Heart left ventricle (tissue), 16 donors: Measurements from ENCODE around the gene GEMIN4. TPM values are rescaled to one million over a fixed set of nuclear protein-coding genes. Genes with fewer than 3 reads are reported as not detected.

Experiments used
- ATAC-seq, 4 donors: fragments of 200-7000 bp; cut with Tn5 transposase; one replicate each; pipeline ENCODE4 v1.9.1; 2020 to 2022; ENCODE audit warnings: moderate library complexity in 4 of 4, mild to moderate bottlenecking in 3 of 4, moderate number of reproducible peaks in 1 of 4
- DNase-seq, 5 donors: peaks; one replicate each; pipeline ENCODE4 v3.0.0-alpha.2; 2020
- H3K27ac ChIP-seq, 12 donors: fragments of 200-600 bp; sonication (generic) in 4 of 12; one replicate each; pipeline versions ENCODE4 v1.5.0 to v1.8.0; 2016 to 2022; ENCODE audit warnings: mild to moderate bottlenecking in 2 of 12
- H3K27me3 ChIP-seq, 9 donors: fragments of 200-600 bp; sonication (generic) in 2 of 9; one replicate each; pipeline versions ENCODE4 v1.5.1 to v1.8.0; 2016 to 2022; ENCODE audit warnings: mild to moderate bottlenecking in 3 of 9
- H3K36me3 ChIP-seq, 9 donors: fragments of 200-600 bp; sonication (generic) in 2 of 9; one replicate each; pipeline versions ENCODE4 v1.5.0 to v1.8.0; 2018 to 2022; ENCODE audit warnings: mild to moderate bottlenecking in 2 of 9
- H3K4me1 ChIP-seq, 12 donors: fragments of 200-600 bp; sonication (generic) in 4 of 12; one replicate each; pipeline versions ENCODE4 v1.5.0 to v1.8.0; 2016 to 2022; ENCODE audit warnings: mild to moderate bottlenecking in 3 of 12
- H3K4me3 ChIP-seq, 12 donors: fragments of 200-600 bp; sonication (generic) in 4 of 12; one replicate each; pipeline versions ENCODE4 v1.5.0 to v1.8.0; 2017 to 2022; ENCODE audit warnings: mild to moderate bottlenecking in 9 of 12, moderate library complexity in 4 of 12
- H3K9me3 ChIP-seq, 12 donors: fragments of 200-600 bp; sonication (generic) in 4 of 12; one replicate each; pipeline versions ENCODE4 v1.5.0 to v1.8.0; 2016 to 2022; ENCODE audit warnings: mild to moderate bottlenecking in 1 of 12
- CTCF ChIP-seq, 12 donors: fragments of 200-600 bp; sonication (generic) in 4 of 12; IDR thresholded peaks; one replicate each; pipeline versions ENCODE4 v1.5.0 to v1.8.0; 2018 to 2022; ENCODE audit warnings: antibody characterized with exemption in 12 of 12, mild to moderate bottlenecking in 5 of 12
- POLR2A ChIP-seq, 2 donors: fragments of 450-650 bp; IDR thresholded peaks; one replicate each; pipeline ENCODE4 v1.6.1; 2017; ENCODE audit warnings: antibody characterized with exemption in 2 of 2, mild to moderate bottlenecking in 2 of 2, moderate library complexity in 2 of 2
- WGBS, 4 donors: extraction: QIAGEN DNeasy Blood & Tissue Kit in 2 of 4; methylation state at CpG; one replicate each; pipeline versions ENCODE4 v1.1.5 to v1.1.7; 2013 to 2018; 5-methylcytosine and 5-hydroxymethylcytosine counted together
- intact Hi-C, 10 donors: fragments of 100-400 bp; cut with DNase I; formaldehyde crosslinking; loops; one replicate each; pipeline versions ENCODE4 v1.11.1 to v1.14.2; 2022
- polyA plus RNA-seq, 2 donors: library from polyadenylated mRNA; stranded (reverse); fragments of 200-250 nt; gene quantifications; one replicate each; pipeline ENCODE4 v1.2.3, GENCODE V29; 2013
- total RNA-seq, 9 donors: library from RNA; depleted of rRNA in 2 of 9; stranded (reverse); fragments of >200 nt in 2 of 9; fragmentation: NEBNext Ultra II Directional in 3 of 9; extraction: Animal tissue kit (Norgen Biotek cat#: 25700) in 3 of 9; gene quantifications; one replicate each; pipeline versions ENCODE4 v1.1.0 to v1.2.4, GENCODE V29; 2016 to 2023
- donor health status: ischemic (EF 13 %, LVEDD 7.1; RV severe dilation, severe dysfunction).
- donor health status: healthy with polysubstance abuse.
- donor health status: DM: no; HTN: yes; CAD: no.
- donor health status: DM: no; HTN: no; CAD: no.
- donor health status: ischemic (EF 25% LVEDD 6.9; RV normal size, moderate dysfunction).
- donor health status: ischemic (EF 25% LVEDD 5.7; RV mildly dilated, moderate dysfunction).
- donor health status: healthy.
- donor health status: DM: yes; HTN: yes; CAD: no.
- donor health status: ischemic (EF 35%, LVEDD 5.7; RV mildly dilated, moderate dysfunction).
- donor health status: nonischemic (EF 11% LVEDD 7.7; RV severe dilation, severe dysfunction).
- donor health status: DM: yes; HTN: yes; CAD: no.
- donor health status: PGD.
- donor health status: ischemic (EF 29% LVEDD 5.4; RV normal size, mild dysfunction).
- donor health status: nonischemic (EF 23%, LVEDD 6.1; RV moderate dilation, normal function).

The GEMIN4 gene
- total and polyA plus RNA-seq, 11 donors = 3.2 to 20.8 (median 9.8) TPM

- Histone ChIP-seq H3K9me3 (no peaks in the 10 kb centered on the region), H3K4me1 (peaks cover 0 to 24% (median 10%) of the 10 kb centered on the region in 12 donors), H3K36me3 (peaks cover 0 to 12% (median 0%) of the 10 kb centered on the region in 9 donors), H3K27ac (peak overlapping the region in 11 of 12 donors; percentile 64 to 80 (median 74)), H3K4me3 (peak overlapping the region; percentile 36 to 98 (median 73)), H3K27me3 (peaks cover 0 to 17% (median 0%) of the 10 kb centered on the region in 9 donors)
- TF ChIP-seq POLR2A (IDR thresholded peaks at IDR 0.05) (no peak), CTCF (IDR thresholded peaks at IDR 0.05) (no peak)
- intact Hi-C loops = no loop called here
- ATAC-seq (peak in 1 of 4 donors; percentile 16), DNase-seq (no peak)
- 10 to 25% (median 16%) methylated on average over 15 to 26 of the region's 26 CpGs for WGBS, 4 donors
Measured at GRCh38 chr17:731644-732066, 20.4 kb downstream of the GEMIN4 start.

GRCh38 chr17:728911-729310 lies 23.2 kb downstream of the GEMIN4 start:
- 85 to 97% (median 96%) methylated on average over 5 of the region's 5 CpGs for WGBS, 4 donors
- H3K9me3 ChIP-seq = no peaks in the 10 kb centered on the region
- DNase-seq (no peak), ATAC-seq (no peak)
- H3K27ac ChIP-seq = no peak overlapping the region
- no peaks in the 10 kb centered on the region for H3K36me3 ChIP-seq
- no peak overlapping the region for H3K4me3 ChIP-seq
- peaks cover 0 to 24% (median 10%) of the 10 kb centered on the region in 12 donors for H3K4me1 ChIP-seq
- TF ChIP-seq POLR2A (IDR thresholded peaks at IDR 0.05) = no peak
- TF ChIP-seq CTCF (IDR thresholded peaks at IDR 0.05) = no peak
- intact Hi-C loops = no loop called here
- peaks cover 0 to 17% (median 0%) of the 10 kb centered on the region in 9 donors for H3K27me3 ChIP-seq

- no peak for DNase-seq
- Histone ChIP-seq H3K4me1 (peaks cover 0 to 6% (median 0%) of the 10 kb centered on the region in 12 donors), H3K27me3 (no peaks in the 10 kb centered on the region), H3K36me3 (no peaks in the 10 kb centered on the region), H3K9me3 (no peaks in the 10 kb centered on the region), H3K4me3 (no peak overlapping the region), H3K27ac (no peak overlapping the region)
- no peak for ATAC-seq
- WGBS, 4 donors = 66 to 81% (median 73%) methylated on average over 20 of the region's 20 CpGs
- TF ChIP-seq CTCF (IDR thresholded peaks at IDR 0.05) (no peak), POLR2A (IDR thresholded peaks at IDR 0.05) (no peak)
- intact Hi-C loops = no loop called here
Measured at GRCh38 chr17:726271-726919, 25.7 kb downstream of the GEMIN4 start.

GRCh38 chr17:725746-726145 lies 26.3 kb downstream of the GEMIN4 start:
- H3K9me3 ChIP-seq = no peaks in the 10 kb centered on the region
- DNase-seq (no peak), ATAC-seq (no peak)
- no peaks in the 10 kb centered on the region for H3K4me1 ChIP-seq
- H3K36me3 ChIP-seq = no peaks in the 10 kb centered on the region
- H3K27ac ChIP-seq = no peak overlapping the region
- H3K4me3 ChIP-seq = no peak overlapping the region
- 84 to 90% (median 85%) methylated on average over 12 of the region's 12 CpGs for WGBS, 4 donors
- intact Hi-C loops = no loop called here
- no peaks in the 10 kb centered on the region for H3K27me3 ChIP-seq
- no peak for TF ChIP-seq CTCF (IDR thresholded peaks at IDR 0.05)
